VCaP (cell line): ENCODE data around the gene TSPAN3.
A peak's percentile ranks its signal among the peaks of the same experiment; 100 is the strongest.

Source experiments
- H3K27ac ChIP-seq: fragments of 450-650 bp; 2 replicates; pipeline ENCODE4 v1.5.1; 2017
- CTCF ChIP-seq: fragments of 450-650 bp; conservative IDR thresholded peaks from 2 replicates; pipeline ENCODE4 v1.5.1; 2017; ENCODE audit warnings: mild to moderate bottlenecking, moderate library complexity

Gene TSPAN3

GRCh38 chr15:77042245-77042919, 28.5 kb downstream of the TSPAN3 start:
- TF ChIP-seq CTCF: no peak
- H3K27ac ChIP-seq: no peak overlapping the region

- no peak for TF ChIP-seq CTCF
- 0 out of 2 replicates have a peak overlapping the region, but pooled peaks have one; percentile 6 for H3K27ac ChIP-seq
These were observed 30.2 kb downstream of the TSPAN3 start for GRCh38 chr15:77040673-77041072.

- no peak for TF ChIP-seq CTCF
- no peak overlapping the region for H3K27ac ChIP-seq
These were observed 31.1 kb downstream of the TSPAN3 start for GRCh38 chr15:77039848-77040247.

- H3K27ac ChIP-seq: no peak overlapping the region
- no peak for TF ChIP-seq CTCF
These were observed 31.7 kb downstream of the TSPAN3 start for GRCh38 chr15:77039217-77039533.

- no peak for TF ChIP-seq CTCF
- H3K27ac ChIP-seq: no peak overlapping the region
These were observed 32.3 kb downstream of the TSPAN3 start for GRCh38 chr15:77038312-77039216.

- no peak for TF ChIP-seq CTCF
- no peak overlapping the region for H3K27ac ChIP-seq
These were observed 33.3 kb downstream of the TSPAN3 start for GRCh38 chr15:77037388-77038209.
